PC-3 (cell line): Measurements from ENCODE around the gene CDX2.

Source experiments
- EZH2phosphoT487 ChIP-seq: fragments of 300-600 bp; sonication (generic); IDR thresholded peaks from 2 replicates; pipeline ENCODE4 v1.6.1; 2018; ENCODE audit warnings: mild to moderate bottlenecking, antibody characterized with exemption, low read length, borderline replicate concordance
- TF ChIP-seq, protein P1 (sequence below): fragments of 300-600 bp; sonication (generic); conservative IDR thresholded peaks from 2 replicates; pipeline ENCODE4 v1.5.1; 2017; ENCODE audit warnings: antibody characterized with exemption, low read depth, mild to moderate bottlenecking, low read length

DNA sequence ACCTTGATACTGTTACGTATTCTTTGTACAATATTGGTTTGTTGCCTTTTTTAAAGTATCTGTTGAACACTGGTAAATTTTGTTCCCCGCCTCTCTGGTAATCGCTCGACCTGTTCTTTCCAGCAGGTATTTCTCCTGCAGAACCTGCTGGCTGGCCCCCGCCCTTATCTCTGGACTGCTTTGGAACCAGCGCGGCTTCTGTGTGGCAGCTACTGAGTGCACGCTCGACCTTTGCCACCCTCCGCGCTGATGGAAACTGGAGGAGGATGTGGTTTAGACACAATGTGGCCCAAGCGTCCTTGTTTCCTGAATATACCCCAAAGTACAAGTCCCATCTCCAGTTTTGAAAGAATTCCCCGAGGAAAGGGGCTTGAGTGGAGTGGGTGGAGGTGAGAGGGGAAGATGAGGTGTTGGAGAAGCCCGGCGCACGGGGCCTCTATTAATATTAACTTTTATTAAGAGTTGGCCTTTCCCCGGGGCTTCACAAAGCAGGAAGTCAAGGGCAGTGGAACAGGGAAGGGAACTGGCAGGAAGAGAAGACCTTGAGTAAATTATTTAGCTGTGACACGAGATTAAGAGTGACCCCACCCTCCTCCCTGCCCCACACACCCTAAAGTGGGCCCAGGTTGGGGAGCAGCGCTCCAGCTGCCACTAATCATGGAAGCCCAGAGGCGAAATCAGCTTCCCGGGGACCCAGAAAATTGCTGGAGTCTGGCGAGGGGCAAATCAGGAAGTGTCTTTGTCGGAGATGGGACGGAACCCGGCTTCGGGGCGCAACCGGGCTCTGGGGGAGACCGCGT is 16.0 kb downstream of the CDX2 start:
- TF ChIP-seq, protein P1, sequence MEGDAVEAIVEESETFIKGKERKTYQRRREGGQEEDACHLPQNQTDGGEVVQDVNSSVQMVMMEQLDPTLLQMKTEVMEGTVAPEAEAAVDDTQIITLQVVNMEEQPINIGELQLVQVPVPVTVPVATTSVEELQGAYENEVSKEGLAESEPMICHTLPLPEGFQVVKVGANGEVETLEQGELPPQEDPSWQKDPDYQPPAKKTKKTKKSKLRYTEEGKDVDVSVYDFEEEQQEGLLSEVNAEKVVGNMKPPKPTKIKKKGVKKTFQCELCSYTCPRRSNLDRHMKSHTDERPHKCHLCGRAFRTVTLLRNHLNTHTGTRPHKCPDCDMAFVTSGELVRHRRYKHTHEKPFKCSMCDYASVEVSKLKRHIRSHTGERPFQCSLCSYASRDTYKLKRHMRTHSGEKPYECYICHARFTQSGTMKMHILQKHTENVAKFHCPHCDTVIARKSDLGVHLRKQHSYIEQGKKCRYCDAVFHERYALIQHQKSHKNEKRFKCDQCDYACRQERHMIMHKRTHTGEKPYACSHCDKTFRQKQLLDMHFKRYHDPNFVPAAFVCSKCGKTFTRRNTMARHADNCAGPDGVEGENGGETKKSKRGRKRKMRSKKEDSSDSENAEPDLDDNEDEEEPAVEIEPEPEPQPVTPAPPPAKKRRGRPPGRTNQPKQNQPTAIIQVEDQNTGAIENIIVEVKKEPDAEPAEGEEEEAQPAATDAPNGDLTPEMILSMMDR, result no peak
- TF ChIP-seq EZH2phosphoT487, result no peak
